Activated naive CD8-positive, alpha-beta T cell (primary cell): ENCODE data around the gene ZSWIM9.

Source experiments
- H3K27ac Mint-ChIP-seq: one replicate; pipeline ENCODE4 v1.8.0; 2021; ENCODE audit warnings: mixed read lengths
- H3K27me3 Mint-ChIP-seq: one replicate; pipeline ENCODE4 v1.8.0; 2021; ENCODE audit warnings: mixed read lengths
- H3K36me3 Mint-ChIP-seq: one replicate; pipeline ENCODE4 v1.8.0; 2021; ENCODE audit warnings: mixed read lengths
- H3K4me1 Mint-ChIP-seq: one replicate; pipeline ENCODE4 v1.8.0; 2021; ENCODE audit warnings: low read depth, mixed read lengths
- H3K4me3 Mint-ChIP-seq: one replicate; pipeline ENCODE4 v1.8.0; 2021; ENCODE audit warnings: mild to moderate bottlenecking, mixed read lengths
- H3K9me3 Mint-ChIP-seq: one replicate; pipeline ENCODE4 v1.8.0; 2021; ENCODE audit warnings: low read depth, mixed read lengths

The ZSWIM9 gene

GRCh38 chr19:48169939-48170803 lies at the start of gene ZSWIM9, which contains the start of gene LIG1:
ZSWIM9 (plus strand) TSS chr19:48170680; CDS start chr19:48171803, 1,123 bp downstream.
LIG1 (minus strand) TSS chr19:48170344; CDS start chr19:48165566, 4,778 bp downstream.
- Mint-ChIP-seq H3K36me3 (peaks cover 6% of the 10 kb centered on the region), H3K4me1 (peaks cover 22% of the 10 kb centered on the region), H3K27me3 (no peaks in the 10 kb centered on the region), H3K4me3 (peak within 1 kb of the TSS; percentile 98), H3K27ac (peak within 1 kb of the TSS; percentile 100), H3K9me3 (no peaks in the 10 kb centered on the region)

- no peaks in the 10 kb centered on the region for H3K9me3 Mint-ChIP-seq
- peaks cover 12% of the 10 kb centered on the region for H3K36me3 Mint-ChIP-seq
- peaks cover 8% of the 10 kb centered on the region for H3K4me1 Mint-ChIP-seq
- no peaks in the 10 kb centered on the region for H3K27me3 Mint-ChIP-seq
- H3K4me3 Mint-ChIP-seq: no peak overlapping the region
- H3K27ac Mint-ChIP-seq: no peak overlapping the region
Observed at GRCh38 chr19:48121066-48121465, 49.4 kb upstream of the ZSWIM9 start.

GRCh38 chr19:48121909-48122371 lies 48.5 kb upstream of the ZSWIM9 start:
- H3K4me1 Mint-ChIP-seq: peaks cover 8% of the 10 kb centered on the region
- no peak overlapping the region for H3K27ac Mint-ChIP-seq
- peaks cover 15% of the 10 kb centered on the region for H3K36me3 Mint-ChIP-seq
- H3K27me3 Mint-ChIP-seq: no peaks in the 10 kb centered on the region
- H3K9me3 Mint-ChIP-seq: no peaks in the 10 kb centered on the region
- no peak overlapping the region for H3K4me3 Mint-ChIP-seq

GRCh38 chr19:48122421-48122820 lies 48.1 kb upstream of the ZSWIM9 start:
- no peak overlapping the region for H3K4me3 Mint-ChIP-seq
- no peaks in the 10 kb centered on the region for H3K27me3 Mint-ChIP-seq
- no peak overlapping the region for H3K27ac Mint-ChIP-seq
- H3K9me3 Mint-ChIP-seq: no peaks in the 10 kb centered on the region
- peaks cover 8% of the 10 kb centered on the region for H3K4me1 Mint-ChIP-seq
- H3K36me3 Mint-ChIP-seq: peaks cover 18% of the 10 kb centered on the region

- Mint-ChIP-seq H3K27me3 (no peaks in the 10 kb centered on the region), H3K9me3 (peaks cover 4% of the 10 kb centered on the region), H3K27ac (no peak overlapping the region), H3K4me1 (peaks cover 4% of the 10 kb centered on the region), H3K4me3 (no peak overlapping the region), H3K36me3 (peaks cover 30% of the 10 kb centered on the region)
Observed at GRCh38 chr19:48123907-48124651, 46.4 kb upstream of the ZSWIM9 start.

- no peak overlapping the region for H3K4me3 Mint-ChIP-seq
- H3K36me3 Mint-ChIP-seq: peaks cover 26% of the 10 kb centered on the region
- peaks cover 4% of the 10 kb centered on the region for H3K9me3 Mint-ChIP-seq
- H3K4me1 Mint-ChIP-seq: peaks cover 4% of the 10 kb centered on the region
- H3K27me3 Mint-ChIP-seq: no peaks in the 10 kb centered on the region
- H3K27ac Mint-ChIP-seq: no peak overlapping the region
Observed at GRCh38 chr19:48127561-48127960, 42.9 kb upstream of the ZSWIM9 start.

GRCh38 chr19:48133094-48133493 lies 37.4 kb upstream of the ZSWIM9 start:
- Mint-ChIP-seq H3K4me1 (no peaks in the 10 kb centered on the region), H3K27me3 (no peaks in the 10 kb centered on the region), H3K27ac (no peak overlapping the region), H3K36me3 (peaks cover 12% of the 10 kb centered on the region), H3K4me3 (no peak overlapping the region), H3K9me3 (no peaks in the 10 kb centered on the region)

- H3K27ac Mint-ChIP-seq: no peak overlapping the region
- no peak overlapping the region for H3K4me3 Mint-ChIP-seq
- H3K36me3 Mint-ChIP-seq: peaks cover 10% of the 10 kb centered on the region
Observed at GRCh38 chr19:48135411-48135810, 35.1 kb upstream of the ZSWIM9 start.

GRCh38 chr19:48136547-48136946 lies 33.9 kb upstream of the ZSWIM9 start:
- no peak overlapping the region for H3K27ac Mint-ChIP-seq
- no peaks in the 10 kb centered on the region for H3K27me3 Mint-ChIP-seq
- H3K4me3 Mint-ChIP-seq: no peak overlapping the region
- no peaks in the 10 kb centered on the region for H3K4me1 Mint-ChIP-seq
- peaks cover 4% of the 10 kb centered on the region for H3K36me3 Mint-ChIP-seq
- no peaks in the 10 kb centered on the region for H3K9me3 Mint-ChIP-seq

More at GRCh38 chr19:48135411-48135810, 35.1 kb upstream of the ZSWIM9 start:
- H3K4me1 Mint-ChIP-seq: no peaks in the 10 kb centered on the region
- H3K9me3 Mint-ChIP-seq: no peaks in the 10 kb centered on the region
- H3K27me3 Mint-ChIP-seq: no peaks in the 10 kb centered on the region

- H3K27ac Mint-ChIP-seq: no peak overlapping the region
- no peaks in the 10 kb centered on the region for H3K9me3 Mint-ChIP-seq
- peaks cover 4% of the 10 kb centered on the region for H3K36me3 Mint-ChIP-seq
- no peaks in the 10 kb centered on the region for H3K27me3 Mint-ChIP-seq
- no peaks in the 10 kb centered on the region for H3K4me1 Mint-ChIP-seq
- H3K4me3 Mint-ChIP-seq: no peak overlapping the region
Observed at GRCh38 chr19:48137411-48137810, 33.1 kb upstream of the ZSWIM9 start.

- Mint-ChIP-seq H3K36me3 (peaks cover 10% of the 10 kb centered on the region), H3K27ac (no peak overlapping the region), H3K4me3 (no peak overlapping the region), H3K4me1 (no peaks in the 10 kb centered on the region), H3K27me3 (no peaks in the 10 kb centered on the region), H3K9me3 (no peaks in the 10 kb centered on the region)
Observed at GRCh38 chr19:48139053-48139452, 31.4 kb upstream of the ZSWIM9 start.

GRCh38 chr19:48147597-48148175 lies 22.8 kb upstream of the ZSWIM9 start:
- no peak overlapping the region for H3K4me3 Mint-ChIP-seq
- H3K27me3 Mint-ChIP-seq: no peaks in the 10 kb centered on the region
- H3K36me3 Mint-ChIP-seq: peaks cover 15% of the 10 kb centered on the region
- no peaks in the 10 kb centered on the region for H3K9me3 Mint-ChIP-seq
- no peaks in the 10 kb centered on the region for H3K4me1 Mint-ChIP-seq
- no peak overlapping the region for H3K27ac Mint-ChIP-seq

- H3K4me1 Mint-ChIP-seq: no peaks in the 10 kb centered on the region
- H3K27me3 Mint-ChIP-seq: no peaks in the 10 kb centered on the region
- H3K4me3 Mint-ChIP-seq: no peak overlapping the region
- H3K9me3 Mint-ChIP-seq: no peaks in the 10 kb centered on the region
- peaks cover 12% of the 10 kb centered on the region for H3K36me3 Mint-ChIP-seq
- H3K27ac Mint-ChIP-seq: no peak overlapping the region
Observed at GRCh38 chr19:48148576-48148975, 21.9 kb upstream of the ZSWIM9 start.

GRCh38 chr19:48149430-48149829 lies 21.1 kb upstream of the ZSWIM9 start:
- no peaks in the 10 kb centered on the region for H3K4me1 Mint-ChIP-seq

GRCh38 chr19:48152551-48152950 lies 17.9 kb upstream of the ZSWIM9 start:
- Mint-ChIP-seq H3K27ac (no peak overlapping the region), H3K9me3 (no peaks in the 10 kb centered on the region), H3K36me3 (peaks cover 7% of the 10 kb centered on the region), H3K4me1 (no peaks in the 10 kb centered on the region), H3K27me3 (no peaks in the 10 kb centered on the region), H3K4me3 (no peak overlapping the region)

More at GRCh38 chr19:48149430-48149829, 21.1 kb upstream of the ZSWIM9 start:
- Mint-ChIP-seq H3K4me3 (no peak overlapping the region), H3K27ac (no peak overlapping the region), H3K36me3 (peaks cover 8% of the 10 kb centered on the region), H3K27me3 (no peaks in the 10 kb centered on the region), H3K9me3 (no peaks in the 10 kb centered on the region)
